T1000 (cell line): Measurements from ENCODE around the gene ATP8B3.
A peak's percentile ranks its signal among the peaks of the same experiment; 100 is the strongest.

Experiments
- DNase-seq: peaks from one replicate; lab custom pipeline; 2025; ENCODE audit warnings: mixed read lengths; lab: John Stamatoyannopoulos, UW

ATP8B3 gene

GRCh38 chr19:1850809-1851653 lies 39.0 kb upstream of the ATP8B3 start:
- DNase-seq = no peak

DNA sequence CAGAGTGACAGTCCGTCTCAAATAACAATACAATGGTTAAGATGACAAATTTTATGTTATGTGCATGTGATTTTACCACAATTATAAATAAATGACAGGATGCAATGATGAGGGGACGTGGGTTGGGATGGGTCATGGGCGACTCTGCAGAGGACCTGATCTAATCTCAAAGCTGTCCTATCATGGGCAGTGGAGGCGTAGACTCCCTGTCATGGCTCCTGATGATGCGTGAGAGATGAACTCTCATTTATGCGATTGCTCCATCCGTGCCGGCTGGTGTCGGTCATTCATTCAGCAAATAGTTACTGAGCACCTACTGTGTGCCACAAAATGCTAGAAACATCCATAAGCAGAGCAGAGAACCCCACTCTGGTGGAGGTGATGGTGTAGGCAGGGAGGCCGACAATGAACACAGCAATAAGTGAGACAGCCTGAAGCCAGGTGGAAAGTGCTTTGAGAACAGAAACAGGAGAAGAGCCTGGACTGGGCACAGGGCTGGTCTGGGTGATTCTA lies 37.9 kb upstream of the ATP8B3 start:
- DNase-seq = no peak

GRCh38 chr19:1849132-1849474 lies 37.0 kb upstream of the ATP8B3 start:
- DNase-seq = no peak

- peak; percentile 96 for DNase-seq
Measured at GRCh38 chr19:1848399-1849131, 36.5 kb upstream of the ATP8B3 start, which contains the start of gene REXO1. REXO1 (minus strand) TSS chr19:1848483; CDS start chr19:1848358, 125 bp downstream.

DNA sequence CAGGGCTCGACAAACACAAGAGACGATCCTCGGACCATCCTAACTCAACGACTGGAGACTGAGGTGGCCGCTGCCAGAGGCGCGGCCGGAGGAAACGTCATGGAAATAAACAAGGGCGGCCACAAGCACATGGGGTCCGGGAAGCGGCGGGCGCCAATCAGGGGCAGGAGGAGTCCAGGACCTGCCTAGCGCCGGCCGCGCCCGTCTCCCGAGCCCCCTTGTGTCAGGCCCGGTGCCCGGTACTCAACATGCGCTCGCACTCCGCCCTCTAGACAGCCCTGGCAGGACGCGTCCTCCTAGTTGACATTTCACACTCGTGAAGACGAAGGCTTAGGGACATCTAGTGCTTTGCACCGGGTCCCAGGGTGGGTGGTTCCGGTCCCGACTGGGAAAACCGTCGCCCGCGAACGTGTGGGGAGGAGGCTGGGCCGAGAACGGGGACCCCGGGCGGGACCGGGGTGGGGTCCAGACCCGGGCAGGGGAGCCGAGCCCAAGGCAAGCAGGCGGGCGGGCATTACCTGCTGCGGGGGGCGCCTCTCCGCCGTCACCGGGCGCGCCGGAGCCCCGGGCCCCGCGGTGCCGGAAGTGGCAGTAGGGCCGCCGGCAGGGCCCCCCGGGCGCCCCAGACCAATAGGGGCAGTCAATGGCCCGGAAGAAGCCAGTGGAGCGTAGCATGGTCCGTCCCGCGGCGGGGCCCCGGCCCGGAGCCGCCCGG lies 35.8 kb upstream of the ATP8B3 start:
- DNase-seq = no peak

- DNase-seq = no peak
Measured at GRCh38 chr19:1847348-1847683, 35.2 kb upstream of the ATP8B3 start.

GRCh38 chr19:1846517-1847204 lies 34.6 kb upstream of the ATP8B3 start:
- DNase-seq = no peak

- DNase-seq = no peak
Measured at GRCh38 chr19:1845642-1846041, 33.6 kb upstream of the ATP8B3 start.

GRCh38 chr19:1845125-1845515 lies 33.0 kb upstream of the ATP8B3 start:
- DNase-seq = no peak

DNA sequence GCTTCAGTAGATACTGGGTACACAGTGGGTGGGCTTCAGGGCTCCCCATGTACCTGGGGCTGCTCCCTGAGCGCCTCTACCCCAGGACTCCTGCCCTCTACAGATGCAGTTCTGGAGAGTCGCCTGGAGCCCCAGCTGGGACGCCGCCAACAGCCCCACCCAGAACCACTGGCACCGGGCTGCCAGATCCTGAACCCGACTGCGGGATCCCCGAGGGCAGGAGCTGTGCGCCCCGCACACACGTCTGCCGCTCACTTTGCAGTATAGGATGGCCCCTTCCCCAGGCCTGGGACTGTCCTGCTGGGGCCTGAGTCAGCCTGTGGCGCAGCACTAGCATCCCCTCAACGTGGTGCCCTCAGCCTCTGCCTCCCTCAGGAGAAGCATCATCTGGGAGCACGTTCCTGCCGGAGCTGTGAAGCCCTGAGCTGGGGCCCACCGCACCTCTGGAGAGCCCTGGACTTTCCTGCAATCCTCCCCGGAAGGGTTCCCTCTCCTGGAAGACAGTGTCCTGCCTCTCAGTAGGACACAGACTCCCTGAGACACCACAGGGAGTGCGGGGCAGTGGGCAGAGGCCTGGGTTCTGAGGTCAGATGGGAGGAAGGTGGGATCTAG lies 32.5 kb upstream of the ATP8B3 start:
- DNase-seq = no peak

DNA sequence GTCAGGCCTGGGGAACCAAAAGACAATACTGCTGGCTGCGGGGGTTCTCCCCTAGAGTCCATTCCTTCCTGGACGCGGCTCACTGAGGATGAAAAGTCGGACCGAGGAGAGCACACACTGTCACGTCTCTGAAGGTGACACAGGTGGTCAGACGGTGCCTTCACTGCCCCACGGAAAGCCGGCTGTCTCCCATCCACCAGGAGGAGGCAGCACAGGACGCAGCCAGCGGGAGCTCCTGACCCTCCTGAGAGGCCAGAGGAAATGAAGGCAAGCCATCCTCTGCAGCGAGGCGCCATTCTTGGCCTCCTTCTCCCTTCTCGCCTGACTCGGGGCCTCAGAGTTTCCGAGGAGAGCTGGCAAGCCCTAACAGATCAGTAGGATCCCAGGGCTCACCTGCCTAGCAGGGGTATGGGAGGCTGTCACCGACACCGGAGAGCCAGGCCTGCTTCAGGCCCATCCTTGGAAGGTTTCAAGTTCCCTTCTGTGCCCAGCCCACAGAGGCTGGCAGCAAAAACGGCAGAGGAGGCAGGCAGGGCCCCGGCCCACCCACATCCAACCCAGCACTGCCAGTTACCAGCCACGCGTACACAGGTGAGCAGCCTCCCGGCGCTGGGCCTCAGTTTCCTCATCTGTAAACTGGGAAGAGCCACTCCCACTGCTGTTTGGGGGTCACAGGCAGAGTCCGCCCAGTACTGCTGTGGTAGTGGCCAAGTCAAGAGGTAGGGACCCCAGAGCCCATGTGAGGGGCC lies 31.7 kb upstream of the ATP8B3 start:
- DNase-seq = no peak

DNA sequence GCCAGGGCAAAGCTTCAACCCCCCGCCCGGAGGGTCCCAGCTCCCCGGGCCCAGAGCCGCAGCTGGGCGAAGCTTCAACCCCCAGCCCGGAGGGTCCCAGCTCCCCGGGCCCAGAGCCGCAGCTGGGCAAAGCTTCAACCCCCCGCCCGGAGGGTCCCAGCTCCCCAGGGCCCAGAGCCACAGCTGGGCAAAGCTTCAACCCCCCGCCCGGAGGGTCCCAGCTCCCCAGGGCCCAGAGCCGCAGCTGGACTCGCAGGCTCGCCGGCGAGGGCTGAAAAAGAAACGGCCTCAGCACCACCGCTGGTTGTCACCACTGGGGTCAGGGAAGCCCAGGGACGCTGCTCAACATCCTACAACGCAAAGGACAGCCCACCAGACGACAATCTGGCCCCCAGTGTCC lies 31.0 kb upstream of the ATP8B3 start:
- DNase-seq = no peak

DNA sequence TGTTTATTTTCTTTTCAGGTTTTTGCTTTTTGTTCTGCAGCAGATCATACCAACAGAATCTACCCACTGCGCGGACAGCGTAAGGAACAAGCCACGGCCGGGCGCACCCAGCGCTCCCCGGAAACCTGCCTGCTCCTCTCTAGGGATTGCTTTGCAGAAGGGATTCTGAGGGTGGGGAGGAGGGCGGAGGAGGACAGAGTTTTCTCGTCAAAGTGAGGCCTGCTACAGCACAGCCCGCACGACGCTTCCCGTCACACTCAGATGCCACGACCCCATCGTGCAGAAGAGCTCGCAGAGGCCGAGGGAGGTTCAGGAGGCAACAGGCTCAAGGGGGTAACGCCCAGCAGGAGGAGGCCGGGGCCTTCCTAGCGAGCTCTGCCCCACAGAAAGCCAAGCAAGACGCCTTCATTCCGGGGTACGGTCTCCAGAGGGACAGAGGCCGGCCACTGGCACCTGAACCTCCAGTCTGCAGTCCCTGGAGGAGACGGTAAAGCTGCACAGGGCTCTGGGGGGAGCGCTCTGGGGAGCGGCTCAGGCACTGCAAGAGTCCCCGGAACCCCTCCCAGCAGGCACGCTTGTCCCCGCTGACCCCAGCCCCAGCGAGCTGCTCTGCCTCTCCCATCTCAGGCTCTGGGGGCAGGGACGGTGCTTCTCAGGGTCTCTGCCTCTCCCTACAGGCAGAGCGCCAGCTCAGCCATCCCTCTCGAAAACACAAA lies 29.3 kb upstream of the ATP8B3 start:
- no peak for DNase-seq

DNA sequence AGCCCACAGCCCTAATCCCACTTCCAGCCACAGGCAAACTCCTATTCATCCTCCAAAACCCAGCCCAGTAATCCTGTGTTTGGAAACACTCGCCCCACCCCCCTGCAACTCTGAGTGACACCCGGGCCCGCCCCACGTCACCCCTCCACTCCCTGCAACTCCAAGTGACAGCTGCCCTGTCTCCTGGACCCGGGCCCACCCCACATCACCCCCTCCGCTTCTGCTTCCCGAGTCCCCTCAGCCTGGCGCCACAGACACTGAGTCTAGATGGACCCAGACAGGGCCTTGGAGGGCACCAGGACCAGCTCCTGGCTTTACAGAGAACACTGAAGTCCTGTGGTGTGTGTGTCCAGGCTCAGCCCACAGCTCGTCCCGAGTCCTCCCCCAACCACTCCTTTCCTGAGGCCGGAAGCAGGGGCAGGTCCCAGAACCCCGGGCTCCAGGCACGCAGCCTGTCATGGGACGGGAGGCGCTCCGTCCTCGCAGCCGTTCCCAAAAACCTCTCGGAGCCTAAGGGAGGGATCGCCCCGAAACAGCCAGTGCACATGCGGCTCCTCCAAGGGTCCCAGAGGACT lies 28.6 kb upstream of the ATP8B3 start:
- no peak for DNase-seq

DNA sequence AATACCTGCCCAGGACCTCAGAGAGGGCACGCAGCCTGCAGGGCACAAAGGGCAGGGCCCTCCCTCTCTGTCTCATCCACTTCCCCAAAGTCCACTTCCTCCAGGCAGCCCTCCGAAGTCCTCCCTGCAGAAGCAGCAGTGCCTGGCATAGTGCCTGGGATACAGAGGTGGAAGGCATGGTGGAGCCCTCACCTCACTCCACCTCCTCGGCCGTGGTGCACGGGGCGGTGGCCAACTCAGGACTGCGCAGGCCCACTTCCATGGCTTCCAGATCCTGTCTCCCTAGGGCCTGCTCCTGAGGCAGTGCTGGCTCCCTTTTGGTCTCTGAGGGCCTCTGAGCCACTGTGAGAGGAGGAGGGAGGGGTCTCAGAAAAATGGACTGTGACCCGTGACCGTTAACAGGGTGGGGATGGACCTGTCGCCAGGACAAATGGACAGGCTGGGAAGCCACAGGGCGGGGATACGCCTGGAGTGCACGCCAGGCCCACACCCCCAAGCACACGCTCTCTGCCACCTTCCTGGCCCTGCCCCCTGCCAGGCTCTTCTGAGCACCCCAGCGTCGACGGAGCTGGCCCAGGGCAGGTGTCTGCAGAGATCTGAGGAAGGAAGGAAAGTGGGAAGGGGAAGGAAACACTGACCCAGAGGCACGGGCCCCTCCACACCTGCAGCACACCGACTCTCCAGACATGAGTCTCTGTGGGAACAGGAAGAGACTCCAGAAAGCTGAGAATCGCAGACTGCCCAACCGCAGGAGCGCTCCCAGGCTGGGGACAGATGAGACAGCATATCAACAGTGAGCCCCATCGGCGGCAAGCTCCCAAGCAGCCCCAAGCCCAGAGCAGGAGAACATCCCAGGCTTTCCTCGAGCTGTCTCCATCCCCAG lies 27.8 kb upstream of the ATP8B3 start:
- no peak for DNase-seq

- peak; percentile 49 for DNase-seq
Measured at GRCh38 chr19:1837625-1838105, 25.6 kb upstream of the ATP8B3 start.

GRCh38 chr19:1837222-1837565 lies 25.1 kb upstream of the ATP8B3 start:
- DNase-seq = no peak

GRCh38 chr19:1836458-1837221 lies 24.6 kb upstream of the ATP8B3 start:
- no peak for DNase-seq
